ENCODE data around the gene HHAT.

GRCh38 chr1:210384625-210385024 is 55.9 kb downstream of the HHAT start:
- TF ChIP-seq CTCF (IDR thresholded peaks at IDR 0.05; ENCODE audit: low read length) (no peak), EZH2 (IDR thresholded peaks at IDR 0.05; ENCODE audit: borderline replicate concordance, low read length) (no peak)

All from OCI-LY1 (cell line).